ENCODE data around the gene CDCP1. TPM values are rescaled to one million over a fixed set of nuclear protein-coding genes. Genes with fewer than 3 reads are reported as not detected.

Gene CDCP1
- total RNA-seq, 2 experiments from 2014 or later, result 0.32 to 0.36 TPM

GRCh38 chr3:45139372-45140140, 6.6 kb downstream of the CDCP1 start:
- TF ChIP-seq CTCF (IDR thresholded peaks at IDR 0.05), result no peak
- ChIA-PET CTCF (interaction anchor here (1.2 kb wide), 1 partner anchor 99 kb away, joined by 5 read pairs; no protein-coding TSS in a partner anchor), POLR2A (no interaction called here)
- Mint-ChIP-seq H3K9me3 (no peaks in the 10 kb centered on the region), H3K27ac (no peak overlapping the region), H3K4me1 (ENCODE audit: low read depth) (no peaks in the 10 kb centered on the region), H3K27me3 (peaks cover 17% of the 10 kb centered on the region), H3K36me3 (ENCODE audit: low read depth) (no peaks in the 10 kb centered on the region), H3K4me3 (no peak overlapping the region)
- ATAC-seq, result no peak
- DNase-seq, result no peak
- intact Hi-C loops (cut with micrococcal nuclease), result no loop called here

- ChIA-PET CTCF (no interaction called here), POLR2A (interaction anchor here (1.2 kb wide), 1 partner anchor 29 kb away, joined by 4 read pairs; no protein-coding TSS in a partner anchor)
- ATAC-seq, result no peak
- no peak for TF ChIP-seq CTCF (IDR thresholded peaks at IDR 0.05)
- H3K27ac Mint-ChIP-seq, result no peak overlapping the region
- DNase-seq, result no peak
- H3K27me3 Mint-ChIP-seq, result peaks cover 7% of the 10 kb centered on the region
- intact Hi-C loops (cut with micrococcal nuclease), result no loop called here
- no peak overlapping the region for H3K4me3 Mint-ChIP-seq
- H3K9me3 Mint-ChIP-seq, result no peaks in the 10 kb centered on the region
- H3K4me1 Mint-ChIP-seq (ENCODE audit: low read depth), result no peaks in the 10 kb centered on the region
- no peaks in the 10 kb centered on the region for H3K36me3 Mint-ChIP-seq (ENCODE audit: low read depth)
These were observed 8.5 kb downstream of the CDCP1 start for GRCh38 chr3:45137656-45138181.

GRCh38 chr3:45135959-45136358, 10.2 kb downstream of the CDCP1 start:
- H3K9me3 Mint-ChIP-seq, result no peaks in the 10 kb centered on the region
- TF ChIP-seq CTCF (IDR thresholded peaks at IDR 0.05), result no peak
- H3K4me1 Mint-ChIP-seq (ENCODE audit: low read depth), result no peaks in the 10 kb centered on the region
- H3K27me3 Mint-ChIP-seq, result peaks cover 6% of the 10 kb centered on the region
- DNase-seq, result no peak
- no peaks in the 10 kb centered on the region for H3K36me3 Mint-ChIP-seq (ENCODE audit: low read depth)
- no peak overlapping the region for H3K4me3 Mint-ChIP-seq
- POLR2A ChIA-PET, result interaction anchor here (1.4 kb wide), 1 partner anchor 13 kb away, joined by 3 read pairs; no protein-coding TSS in a partner anchor
- no peak for ATAC-seq
- H3K27ac Mint-ChIP-seq, result no peak overlapping the region
- CTCF ChIA-PET, result interaction anchor here (1.3 kb wide), 1 partner anchor 74 kb away, joined by 4 read pairs; no protein-coding TSS in a partner anchor
- intact Hi-C loops (cut with micrococcal nuclease), result no loop called here

GRCh38 chr3:45134758-45135521, 11.2 kb downstream of the CDCP1 start:
- H3K27ac Mint-ChIP-seq, result no peak overlapping the region
- H3K27me3 Mint-ChIP-seq, result peaks cover 6% of the 10 kb centered on the region
- CTCF ChIA-PET, result interaction anchor here (1.3 kb wide), 1 partner anchor 75 kb away, joined by 4 read pairs; no protein-coding TSS in a partner anchor
- POLR2A ChIA-PET, result interaction anchor here (1.4 kb wide), 1 partner anchor 12 kb away, joined by 3 read pairs; no protein-coding TSS in a partner anchor
- no peaks in the 10 kb centered on the region for H3K36me3 Mint-ChIP-seq (ENCODE audit: low read depth)
- H3K4me3 Mint-ChIP-seq, result no peak overlapping the region
- H3K4me1 Mint-ChIP-seq (ENCODE audit: low read depth), result no peaks in the 10 kb centered on the region
- intact Hi-C loops (cut with micrococcal nuclease), result no loop called here
- ATAC-seq (no peak), DNase-seq (no peak)
- TF ChIP-seq CTCF (IDR thresholded peaks at IDR 0.05), result no peak
- H3K9me3 Mint-ChIP-seq, result no peaks in the 10 kb centered on the region

Measured in activated CD8-positive, alpha-beta T cell treated with anti-CD3 and anti-CD28 coated beads for 36 hours (primary cell).